Activated naive CD4-positive, alpha-beta T cell treated with anti-CD3 and anti-CD28 coated beads, Interleukin-2, amount 50 U/mL, for 16 hours (primary cell): Measurements from ENCODE around the gene AP1S3.

Experiments used
- DNase-seq: peaks from one replicate; pipeline ENCODE4 v3.0.0-alpha.2; 2020

AP1S3 gene

GRCh38 chr2:223759569-223760430 is 77.6 kb downstream of the AP1S3 start:
- DNase-seq = no peak

GRCh38 chr2:223758131-223758840 is 79.1 kb downstream of the AP1S3 start:
- DNase-seq = no peak

- no peak for DNase-seq
Measured at GRCh38 chr2:223753940-223754339, 83.4 kb downstream of the AP1S3 start.

GRCh38 chr2:223751012-223751411 is 86.4 kb downstream of the AP1S3 start:
- DNase-seq = no peak

- DNase-seq = no peak
Measured at GRCh38 chr2:223747392-223748042, 89.9 kb downstream of the AP1S3 start.

GRCh38 chr2:223746611-223747010 is 90.8 kb downstream of the AP1S3 start:
- DNase-seq = no peak

GRCh38 chr2:223744580-223744979 is 92.8 kb downstream of the AP1S3 start:
- DNase-seq = no peak

- DNase-seq = no peak
Measured at GRCh38 chr2:223740679-223741078, 96.7 kb downstream of the AP1S3 start.

GRCh38 chr2:223737207-223737606 is 100.2 kb downstream of the AP1S3 start:
- DNase-seq = no peak

GRCh38 chr2:223736488-223736887 is 100.9 kb downstream of the AP1S3 start:
- DNase-seq = no peak

- DNase-seq = no peak
Measured at GRCh38 chr2:223735659-223736244, 101.6 kb downstream of the AP1S3 start.

GRCh38 chr2:223735035-223735640 is 102.2 kb downstream of the AP1S3 start:
- no peak for DNase-seq

- no peak for DNase-seq
Measured at GRCh38 chr2:223734346-223734745, 103.0 kb downstream of the AP1S3 start.

GRCh38 chr2:223732346-223732745 is 105.0 kb downstream of the AP1S3 start:
- no peak for DNase-seq

- DNase-seq = no peak
Measured at GRCh38 chr2:223731503-223731902, 105.9 kb downstream of the AP1S3 start.

- no peak for DNase-seq
Measured at GRCh38 chr2:223729781-223730180, 107.6 kb downstream of the AP1S3 start.

GRCh38 chr2:223727562-223727961 is 109.8 kb downstream of the AP1S3 start:
- no peak for DNase-seq

GRCh38 chr2:223725986-223726970 is 111.1 kb downstream of the AP1S3 start:
- DNase-seq = no peak

- no peak for DNase-seq
Measured at GRCh38 chr2:223725494-223725893, 111.9 kb downstream of the AP1S3 start.

- no peak for DNase-seq
Measured at GRCh38 chr2:223724861-223725260, 112.5 kb downstream of the AP1S3 start.

- DNase-seq = no peak
Measured at GRCh38 chr2:223723954-223724411, 113.4 kb downstream of the AP1S3 start.
